Prostate gland (tissue), 2 donors: ENCODE data around the gene RABGAP1L. TPM values are rescaled to one million over a fixed set of nuclear protein-coding genes. Genes with fewer than 3 reads are reported as not detected.
A peak's percentile ranks its signal among the peaks of the same experiment; 100 is the strongest.

Experiments used
- DNase-seq: peaks from one replicate; pipeline ENCODE4 v3.0.0-alpha.2; 2019; ENCODE audit warnings: low spot score
- H3K27ac ChIP-seq, 2 donors: fragments of 200-600 bp; sonication (generic); 2 replicates each; pipeline ENCODE4 v1.5.1; 2017 to 2019
- H3K27me3 ChIP-seq: fragments of 200-600 bp; sonication (generic); replicated peaks from 2 replicates; pipeline ENCODE4 v1.5.1; 2019; ENCODE audit not compliant: insufficient read depth
- H3K36me3 ChIP-seq, 2 donors: fragments of 200-600 bp; sonication (generic); 1 replicate in 1 of 2; 2 replicates in 1 of 2; pipeline versions ENCODE4 v1.5.1 to v1.8.1; 2017 to 2019
- H3K4me1 ChIP-seq: fragments of 200-600 bp; sonication (generic); replicated peaks from 2 replicates; pipeline ENCODE4 v1.5.1; 2019
- H3K4me3 ChIP-seq, 2 donors: fragments of 200-600 bp; sonication (generic); 2 replicates each; pipeline ENCODE4 v1.5.1; 2017 to 2019
- H3K9me3 ChIP-seq: fragments of 200-600 bp; sonication (generic); 2 replicates; pipeline ENCODE4 v1.5.1; 2017
- POLR2A ChIP-seq: fragments of 450-650 bp; IDR thresholded peaks from one replicate; pipeline ENCODE4 v1.6.1; 2016; ENCODE audit warnings: antibody characterized with exemption, mild to moderate bottlenecking
- POLR2AphosphoS5 ChIP-seq: sonication (generic); formaldehyde crosslinking; IDR thresholded peaks from one replicate; pipeline ENCODE4 v1.6.1; 2017; ENCODE audit warnings: antibody characterized with exemption
- WGBS: methylation state at CpG from one replicate; pipeline ENCODE4 v1.1.5; 2018; 5-methylcytosine and 5-hydroxymethylcytosine counted together
- intact Hi-C: fragments of 100-400 bp; cut with DNase I; formaldehyde crosslinking; loops from one replicate; pipeline ENCODE4 v1.14.2; 2022
- total RNA-seq, 2 donors: library from RNA; depleted of rRNA; stranded (reverse); fragments of >200 nt; gene quantifications; one replicate each; pipeline ENCODE4 v1.1.0, GENCODE V29; 2016
- TF ChIP-seq, protein P1 (sequence below), 4 experiments: fragments of 200-600 bp in 2 of 4; fragments of 450-650 bp in 2 of 4; sonication (generic) in 2 of 4; IDR thresholded peaks; 1 replicate in 3 of 4; 2 replicates in 1 of 4; pipeline ENCODE4 v1.5.1; 2016 to 2019; ENCODE audit warnings: antibody characterized with exemption in 4 of 4, mild to moderate bottlenecking in 2 of 4, moderate library complexity in 2 of 4

Gene RABGAP1L
- total RNA-seq, 2 donors from 2014 or later = 32.3 to 41.5 TPM

DNA sequence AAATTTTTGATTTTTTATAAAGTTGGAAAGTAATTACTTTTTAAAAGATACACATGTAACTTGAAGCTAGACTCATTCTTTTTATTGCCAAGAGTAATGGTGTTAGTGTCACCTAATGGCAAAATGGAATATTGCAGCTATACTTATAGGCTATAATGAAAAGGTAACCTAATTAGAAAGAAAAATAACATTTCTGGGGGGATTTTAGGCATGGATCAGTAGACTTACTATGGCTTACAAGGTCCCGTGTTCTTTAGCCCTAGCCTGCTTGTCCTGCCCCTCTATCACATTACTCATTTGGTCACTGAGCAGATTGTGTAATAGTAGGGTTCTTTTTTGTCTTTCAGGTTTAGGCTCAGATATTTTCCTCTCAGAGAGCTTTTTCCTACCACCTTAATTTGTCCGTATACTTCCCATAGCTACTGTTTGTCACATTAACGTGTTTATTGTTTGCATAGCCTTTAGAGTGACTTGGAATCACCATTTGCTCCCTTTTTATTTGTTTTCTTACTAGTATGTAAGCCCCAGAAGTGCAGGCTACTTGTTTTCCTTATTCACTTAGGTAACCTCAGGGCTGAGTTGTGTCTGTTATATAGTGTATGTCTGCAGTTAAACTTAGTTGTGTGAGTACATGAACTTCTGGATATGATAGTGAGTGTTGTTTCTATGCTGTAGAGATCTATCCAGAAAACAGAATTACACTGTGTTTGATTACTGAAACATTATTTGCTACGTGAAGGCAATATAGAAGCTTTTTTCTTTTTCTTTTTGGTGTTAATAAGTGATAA, 58.7 kb downstream of the RABGAP1L start:
- H3K36me3 ChIP-seq = no peaks in the 10 kb centered on the region
- H3K4me3 ChIP-seq = no peak overlapping the region
- TF ChIP-seq POLR2AphosphoS5 = no peak
- TF ChIP-seq, protein P1, sequence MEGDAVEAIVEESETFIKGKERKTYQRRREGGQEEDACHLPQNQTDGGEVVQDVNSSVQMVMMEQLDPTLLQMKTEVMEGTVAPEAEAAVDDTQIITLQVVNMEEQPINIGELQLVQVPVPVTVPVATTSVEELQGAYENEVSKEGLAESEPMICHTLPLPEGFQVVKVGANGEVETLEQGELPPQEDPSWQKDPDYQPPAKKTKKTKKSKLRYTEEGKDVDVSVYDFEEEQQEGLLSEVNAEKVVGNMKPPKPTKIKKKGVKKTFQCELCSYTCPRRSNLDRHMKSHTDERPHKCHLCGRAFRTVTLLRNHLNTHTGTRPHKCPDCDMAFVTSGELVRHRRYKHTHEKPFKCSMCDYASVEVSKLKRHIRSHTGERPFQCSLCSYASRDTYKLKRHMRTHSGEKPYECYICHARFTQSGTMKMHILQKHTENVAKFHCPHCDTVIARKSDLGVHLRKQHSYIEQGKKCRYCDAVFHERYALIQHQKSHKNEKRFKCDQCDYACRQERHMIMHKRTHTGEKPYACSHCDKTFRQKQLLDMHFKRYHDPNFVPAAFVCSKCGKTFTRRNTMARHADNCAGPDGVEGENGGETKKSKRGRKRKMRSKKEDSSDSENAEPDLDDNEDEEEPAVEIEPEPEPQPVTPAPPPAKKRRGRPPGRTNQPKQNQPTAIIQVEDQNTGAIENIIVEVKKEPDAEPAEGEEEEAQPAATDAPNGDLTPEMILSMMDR (IDR thresholded peaks at IDR 0.05) = peak in 3 of 4 experiments; percentile 54 to 61 (median 60)
- H3K27me3 ChIP-seq = no peaks in the 10 kb centered on the region
- H3K9me3 ChIP-seq = no peaks in the 10 kb centered on the region
- WGBS = 26% methylated on average over 4 of the region's 4 CpGs
- no peak overlapping the region for H3K27ac ChIP-seq
- DNase-seq = no peak
- H3K4me1 ChIP-seq = no peaks in the 10 kb centered on the region
- intact Hi-C loops = no loop called here

- no peaks in the 10 kb centered on the region for H3K9me3 ChIP-seq
- intact Hi-C loops = no loop called here
- H3K4me3 ChIP-seq = no peak overlapping the region
- TF ChIP-seq POLR2A (no peak), POLR2AphosphoS5 (no peak)
- TF ChIP-seq, protein P1 (IDR thresholded peaks at IDR 0.05) = no peak
- H3K27ac ChIP-seq = no peak overlapping the region
- no peak for DNase-seq
- H3K4me1 ChIP-seq = no peaks in the 10 kb centered on the region
- H3K36me3 ChIP-seq = no peaks in the 10 kb centered on the region
- no peaks in the 10 kb centered on the region for H3K27me3 ChIP-seq
Measured at GRCh38 chr1:174218983-174219382, 59.7 kb downstream of the RABGAP1L start.

GRCh38 chr1:174219606-174220370, 60.5 kb downstream of the RABGAP1L start:
- intact Hi-C loops = no loop called here
- DNase-seq = no peak

DNA sequence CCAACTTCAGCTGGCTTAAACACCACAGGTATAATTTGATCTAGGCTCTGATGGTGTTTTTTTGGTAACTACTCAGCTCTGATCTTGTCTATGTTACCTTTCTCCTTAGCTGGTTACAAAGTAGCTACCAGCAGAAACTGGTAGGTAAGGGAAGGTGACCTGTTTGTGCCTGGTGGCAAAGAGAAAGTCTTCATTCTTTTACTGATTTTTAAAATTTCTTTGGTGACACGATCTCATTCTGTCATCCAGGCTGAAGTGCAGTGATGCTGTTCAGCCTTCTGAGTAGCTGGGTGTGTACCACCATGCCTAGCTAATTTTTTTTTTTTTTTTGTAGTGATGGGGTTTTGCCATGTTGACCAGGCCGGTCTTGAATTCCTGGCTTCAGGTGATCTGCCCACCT, 62.4 kb downstream of the RABGAP1L start:
- no peak overlapping the region for H3K4me3 ChIP-seq
- no peak for DNase-seq
- intact Hi-C loops = no loop called here
- 93% methylated on average over 2 of the region's 2 CpGs for WGBS
- no peaks in the 10 kb centered on the region for H3K4me1 ChIP-seq
- no peaks in the 10 kb centered on the region for H3K27me3 ChIP-seq
- TF ChIP-seq, protein P1 (IDR thresholded peaks at IDR 0.05) = no peak
- no peak for TF ChIP-seq POLR2A
- no peak for TF ChIP-seq POLR2AphosphoS5
- H3K36me3 ChIP-seq = no peaks in the 10 kb centered on the region
- no peaks in the 10 kb centered on the region for H3K9me3 ChIP-seq
- no peak overlapping the region for H3K27ac ChIP-seq

More at GRCh38 chr1:174219606-174220370, 60.5 kb downstream of the RABGAP1L start:
- TF ChIP-seq, protein P1 (IDR thresholded peaks at IDR 0.05) = no peak
- TF ChIP-seq POLR2A (no peak), POLR2AphosphoS5 (no peak)
- WGBS = 92% methylated on average over 4 of the region's 4 CpGs
- H3K4me3 ChIP-seq = no peak overlapping the region
- no peaks in the 10 kb centered on the region for H3K27me3 ChIP-seq
- H3K9me3 ChIP-seq = no peaks in the 10 kb centered on the region
- no peaks in the 10 kb centered on the region for H3K4me1 ChIP-seq
- H3K36me3 ChIP-seq = no peaks in the 10 kb centered on the region
- H3K27ac ChIP-seq = no peak overlapping the region
